Measurements from ENCODE around the gene ERBB2. TPM values are rescaled to one million over a fixed set of nuclear protein-coding genes. Genes with fewer than 3 reads are reported as not detected.
A peak's percentile ranks its signal among the peaks of the same experiment; 100 is the strongest.

Gene ERBB2
- total and polyA plus RNA-seq, 10 of the 15 experiments (the other 5 are each of a cell fraction or from before 2014, with no cell fraction given), result 0.39 to 7.0 (median 4.3) TPM

DNA sequence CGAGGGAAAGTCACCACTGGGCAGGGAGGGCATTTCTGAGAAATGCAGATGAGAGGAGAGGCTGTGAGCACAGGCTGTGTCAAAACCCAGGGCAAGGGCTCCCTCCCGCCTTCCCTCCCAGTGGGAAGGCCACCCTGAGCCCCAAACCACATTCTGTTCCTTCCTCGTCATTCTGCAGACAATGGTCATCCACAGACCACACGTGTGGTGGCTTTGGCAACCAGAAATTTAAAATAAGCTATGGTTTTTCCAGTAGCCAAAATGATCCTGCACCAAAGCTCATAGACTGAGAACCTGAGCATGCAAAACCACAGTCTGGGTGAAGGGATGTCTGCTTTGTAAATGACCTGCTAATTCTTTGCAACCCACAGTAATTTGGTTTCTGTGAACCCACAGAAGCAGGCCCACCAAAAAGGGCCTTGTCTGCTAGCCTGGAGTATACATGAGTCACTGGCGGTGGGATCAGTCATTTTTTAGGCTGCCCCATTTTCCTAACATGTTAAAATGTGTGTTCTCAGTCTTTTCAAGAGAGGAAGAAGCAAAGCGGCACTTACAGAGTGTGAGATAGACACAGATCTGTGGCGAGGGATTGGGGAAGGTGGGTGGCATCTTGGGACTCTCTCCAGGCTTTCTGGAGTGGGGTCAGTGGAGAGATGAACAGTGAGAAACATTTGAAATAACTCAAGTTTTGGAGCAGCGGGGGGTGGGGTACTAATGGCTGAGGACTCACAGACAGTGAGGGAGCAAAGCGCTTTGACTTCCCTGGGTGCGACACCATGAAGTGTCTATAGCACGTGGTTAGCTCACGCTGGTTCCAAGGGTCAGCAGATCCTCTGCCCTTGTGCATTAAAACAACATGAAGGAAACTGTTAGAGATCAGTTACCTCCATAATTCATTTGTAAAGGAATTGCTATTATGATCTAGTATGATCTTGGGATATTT is 58.3 kb downstream of the ERBB2 start (continued):
- TF ChIP-seq POLR2AphosphoS5 (IDR thresholded peaks at IDR 0.05; ENCODE audit: low read length) (peak; percentile 41), SUZ12 (IDR thresholded peaks at IDR 0.05; ENCODE audit: unreplicated experiment) (no peak), RCOR1 (conservative IDR thresholded peaks at IDR 0.05; ENCODE audit: low read depth, low read length) (no peak), EGR1 (IDR thresholded peaks at IDR 0.05; ENCODE audit: borderline replicate concordance in 1 of 2, low read depth in 2 of 2, low read length in 2 of 2) (no peak), NR2F1 (conservative IDR thresholded peaks at IDR 0.05) (no peak; the same call in none of the 2 replicates), MYB (IDR thresholded peaks at IDR 0.05; ENCODE audit: borderline replicate concordance, low read depth, low read length) (no peak), SP1 (IDR thresholded peaks at IDR 0.05; ENCODE audit: low read depth, low read length) (no peak), CBX3 (IDR thresholded peaks at IDR 0.05; ENCODE audit: borderline replicate concordance, low read depth) (no peak), SMC3 (IDR thresholded peaks at IDR 0.05; ENCODE audit: borderline replicate concordance, low read length) (no peak), LARP7 (IDR thresholded peaks at IDR 0.05) (peak; percentile 58; the same call in 1 of the 2 replicates), SIN3A (IDR thresholded peaks at IDR 0.05; ENCODE audit: low read depth, low read length) (no peak), TBL1XR1 (IDR thresholded peaks at IDR 0.05; ENCODE audit: low read depth, low read length) (peak; percentile 94), PAX8 (IDR thresholded peaks at IDR 0.05) (no peak), ZNF622 (IDR thresholded peaks at IDR 0.05) (no peak), ZNF24 (IDR thresholded peaks at IDR 0.05) (no peak), DPF2 (IDR thresholded peaks at IDR 0.05) (peak; percentile 83), TCF3 (IDR thresholded peaks at IDR 0.05; ENCODE audit: borderline replicate concordance, insufficient read depth, low read depth, low read length) (peak; percentile 9; the same call in 1 of the 2 replicates)
- TF ChIP-seq, protein P1, sequence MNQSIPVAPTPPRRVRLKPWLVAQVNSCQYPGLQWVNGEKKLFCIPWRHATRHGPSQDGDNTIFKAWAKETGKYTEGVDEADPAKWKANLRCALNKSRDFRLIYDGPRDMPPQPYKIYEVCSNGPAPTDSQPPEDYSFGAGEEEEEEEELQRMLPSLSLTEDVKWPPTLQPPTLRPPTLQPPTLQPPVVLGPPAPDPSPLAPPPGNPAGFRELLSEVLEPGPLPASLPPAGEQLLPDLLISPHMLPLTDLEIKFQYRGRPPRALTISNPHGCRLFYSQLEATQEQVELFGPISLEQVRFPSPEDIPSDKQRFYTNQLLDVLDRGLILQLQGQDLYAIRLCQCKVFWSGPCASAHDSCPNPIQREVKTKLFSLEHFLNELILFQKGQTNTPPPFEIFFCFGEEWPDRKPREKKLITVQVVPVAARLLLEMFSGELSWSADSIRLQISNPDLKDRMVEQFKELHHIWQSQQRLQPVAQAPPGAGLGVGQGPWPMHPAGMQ (IDR thresholded peaks at IDR 0.05; ENCODE audit: borderline replicate concordance), result no peak
- TF ChIP-seq, protein P2, sequence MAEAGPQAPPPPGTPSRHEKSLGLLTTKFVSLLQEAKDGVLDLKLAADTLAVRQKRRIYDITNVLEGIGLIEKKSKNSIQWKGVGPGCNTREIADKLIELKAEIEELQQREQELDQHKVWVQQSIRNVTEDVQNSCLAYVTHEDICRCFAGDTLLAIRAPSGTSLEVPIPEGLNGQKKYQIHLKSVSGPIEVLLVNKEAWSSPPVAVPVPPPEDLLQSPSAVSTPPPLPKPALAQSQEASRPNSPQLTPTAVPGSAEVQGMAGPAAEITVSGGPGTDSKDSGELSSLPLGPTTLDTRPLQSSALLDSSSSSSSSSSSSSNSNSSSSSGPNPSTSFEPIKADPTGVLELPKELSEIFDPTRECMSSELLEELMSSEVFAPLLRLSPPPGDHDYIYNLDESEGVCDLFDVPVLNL (IDR thresholded peaks at IDR 0.05; ENCODE audit: low read depth, low read length), result no peak
- TF ChIP-seq, protein P3, sequence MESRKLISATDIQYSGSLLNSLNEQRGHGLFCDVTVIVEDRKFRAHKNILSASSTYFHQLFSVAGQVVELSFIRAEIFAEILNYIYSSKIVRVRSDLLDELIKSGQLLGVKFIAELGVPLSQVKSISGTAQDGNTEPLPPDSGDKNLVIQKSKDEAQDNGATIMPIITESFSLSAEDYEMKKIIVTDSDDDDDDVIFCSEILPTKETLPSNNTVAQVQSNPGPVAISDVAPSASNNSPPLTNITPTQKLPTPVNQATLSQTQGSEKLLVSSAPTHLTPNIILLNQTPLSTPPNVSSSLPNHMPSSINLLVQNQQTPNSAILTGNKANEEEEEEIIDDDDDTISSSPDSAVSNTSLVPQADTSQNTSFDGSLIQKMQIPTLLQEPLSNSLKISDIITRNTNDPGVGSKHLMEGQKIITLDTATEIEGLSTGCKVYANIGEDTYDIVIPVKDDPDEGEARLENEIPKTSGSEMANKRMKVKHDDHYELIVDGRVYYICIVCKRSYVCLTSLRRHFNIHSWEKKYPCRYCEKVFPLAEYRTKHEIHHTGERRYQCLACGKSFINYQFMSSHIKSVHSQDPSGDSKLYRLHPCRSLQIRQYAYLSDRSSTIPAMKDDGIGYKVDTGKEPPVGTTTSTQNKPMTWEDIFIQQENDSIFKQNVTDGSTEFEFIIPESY (IDR thresholded peaks at IDR 0.05), result no peak; the same call in 1 of the 2 replicates
- TF ChIP-seq, protein P4, sequence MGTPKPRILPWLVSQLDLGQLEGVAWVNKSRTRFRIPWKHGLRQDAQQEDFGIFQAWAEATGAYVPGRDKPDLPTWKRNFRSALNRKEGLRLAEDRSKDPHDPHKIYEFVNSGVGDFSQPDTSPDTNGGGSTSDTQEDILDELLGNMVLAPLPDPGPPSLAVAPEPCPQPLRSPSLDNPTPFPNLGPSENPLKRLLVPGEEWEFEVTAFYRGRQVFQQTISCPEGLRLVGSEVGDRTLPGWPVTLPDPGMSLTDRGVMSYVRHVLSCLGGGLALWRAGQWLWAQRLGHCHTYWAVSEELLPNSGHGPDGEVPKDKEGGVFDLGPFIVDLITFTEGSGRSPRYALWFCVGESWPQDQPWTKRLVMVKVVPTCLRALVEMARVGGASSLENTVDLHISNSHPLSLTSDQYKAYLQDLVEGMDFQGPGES (IDR thresholded peaks at IDR 0.05), result no peak
- TF ChIP-seq, protein P5, sequence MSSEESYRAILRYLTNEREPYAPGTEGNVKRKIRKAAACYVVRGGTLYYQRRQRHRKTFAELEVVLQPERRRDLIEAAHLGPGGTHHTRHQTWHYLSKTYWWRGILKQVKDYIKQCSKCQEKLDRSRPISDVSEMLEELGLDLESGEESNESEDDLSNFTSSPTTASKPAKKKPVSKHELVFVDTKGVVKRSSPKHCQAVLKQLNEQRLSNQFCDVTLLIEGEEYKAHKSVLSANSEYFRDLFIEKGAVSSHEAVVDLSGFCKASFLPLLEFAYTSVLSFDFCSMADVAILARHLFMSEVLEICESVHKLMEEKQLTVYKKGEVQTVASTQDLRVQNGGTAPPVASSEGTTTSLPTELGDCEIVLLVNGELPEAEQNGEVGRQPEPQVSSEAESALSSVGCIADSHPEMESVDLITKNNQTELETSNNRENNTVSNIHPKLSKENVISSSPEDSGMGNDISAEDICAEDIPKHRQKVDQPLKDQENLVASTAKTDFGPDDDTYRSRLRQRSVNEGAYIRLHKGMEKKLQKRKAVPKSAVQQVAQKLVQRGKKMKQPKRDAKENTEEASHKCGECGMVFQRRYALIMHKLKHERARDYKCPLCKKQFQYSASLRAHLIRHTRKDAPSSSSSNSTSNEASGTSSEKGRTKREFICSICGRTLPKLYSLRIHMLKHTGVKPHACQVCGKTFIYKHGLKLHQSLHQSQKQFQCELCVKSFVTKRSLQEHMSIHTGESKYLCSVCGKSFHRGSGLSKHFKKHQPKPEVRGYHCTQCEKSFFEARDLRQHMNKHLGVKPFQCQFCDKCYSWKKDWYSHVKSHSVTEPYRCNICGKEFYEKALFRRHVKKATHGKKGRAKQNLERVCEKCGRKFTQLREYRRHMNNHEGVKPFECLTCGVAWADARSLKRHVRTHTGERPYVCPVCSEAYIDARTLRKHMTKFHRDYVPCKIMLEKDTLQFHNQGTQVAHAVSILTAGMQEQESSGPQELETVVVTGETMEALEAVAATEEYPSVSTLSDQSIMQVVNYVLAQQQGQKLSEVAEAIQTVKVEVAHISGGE (CRISPR knock-in tag; IDR thresholded peaks at IDR 0.05), result no peak
